ENCODE results near the gene MCTP1.

The MCTP1 gene

GRCh38 chr5:95069948-95070347 is 214.9 kb downstream of the MCTP1 start:
- no peak for DNase-seq

GRCh38 chr5:95069021-95069420 is 215.9 kb downstream of the MCTP1 start:
- DNase-seq, result no peak

- DNase-seq, result no peak
Observed at GRCh38 chr5:95068289-95068910, 216.5 kb downstream of the MCTP1 start.

- no peak for DNase-seq
Observed at GRCh38 chr5:95066048-95066447, 218.8 kb downstream of the MCTP1 start.

GRCh38 chr5:95063492-95063891 is 221.4 kb downstream of the MCTP1 start:
- no peak for DNase-seq

GRCh38 chr5:95060098-95060497 is 224.8 kb downstream of the MCTP1 start:
- no peak for DNase-seq

GRCh38 chr5:95059636-95060035 is 225.3 kb downstream of the MCTP1 start:
- DNase-seq, result no peak

GRCh38 chr5:95057615-95058014 is 227.3 kb downstream of the MCTP1 start:
- no peak for DNase-seq

- no peak for DNase-seq
Observed at GRCh38 chr5:95053253-95053652, 231.6 kb downstream of the MCTP1 start.

GRCh38 chr5:95050708-95051107 is 234.2 kb downstream of the MCTP1 start:
- DNase-seq, result no peak

- no peak for DNase-seq
Observed at GRCh38 chr5:95048628-95049027, 236.3 kb downstream of the MCTP1 start.

GRCh38 chr5:95045181-95045965 is 239.5 kb downstream of the MCTP1 start:
- no peak for DNase-seq

- DNase-seq, result no peak
Observed at GRCh38 chr5:95044096-95044495, 240.8 kb downstream of the MCTP1 start.

- DNase-seq, result no peak
Observed at GRCh38 chr5:95043648-95044047, 241.2 kb downstream of the MCTP1 start.

GRCh38 chr5:95043234-95043633 is 241.7 kb downstream of the MCTP1 start:
- no peak for DNase-seq

- peak; percentile 39 to 41 for DNase-seq
Observed at GRCh38 chr5:95042037-95042436, 242.9 kb downstream of the MCTP1 start.

- DNase-seq, result no peak
Observed at GRCh38 chr5:95035891-95036685, 248.8 kb downstream of the MCTP1 start.

GRCh38 chr5:95032801-95033200 is 252.1 kb downstream of the MCTP1 start:
- no peak for DNase-seq

- DNase-seq, result no peak
Observed at GRCh38 chr5:95029569-95030366, 255.1 kb downstream of the MCTP1 start.

- DNase-seq, result no peak
Observed at GRCh38 chr5:95027775-95028174, 257.1 kb downstream of the MCTP1 start.

- DNase-seq, result no peak
Observed at GRCh38 chr5:95027151-95027721, 257.7 kb downstream of the MCTP1 start.

GRCh38 chr5:95026718-95027117 is 258.2 kb downstream of the MCTP1 start:
- DNase-seq, result no peak
